HG03097 (cell line): ENCODE measurements around the gene KNSTRN.

Source experiments
- ATAC-seq: cut with Tn5 transposase; IDR thresholded peaks from one replicate; pipeline ENCODE4 v1.9.1; 2021; ENCODE audit not compliant: unreplicated experiment, low FRiP score

The KNSTRN gene

GRCh38 chr15:40392986-40393948, 10.7 kb downstream of the KNSTRN start:
- no peak for ATAC-seq

- no peak for ATAC-seq
These were observed 15.3 kb downstream of the KNSTRN start for GRCh38 chr15:40397688-40398412.

- peak; percentile 62 for ATAC-seq
These were observed 15.9 kb downstream of the KNSTRN start for GRCh38 chr15:40398413-40398873.

- no peak for ATAC-seq
These were observed 16.8 kb downstream of the KNSTRN start for GRCh38 chr15:40399370-40399769.

GRCh38 chr15:40405501-40406381, 23.2 kb downstream of the KNSTRN start, which contains the start of gene IVD:
IVD (plus strand) TSS chr15:40405795; CDS start chr15:40405828, 33 bp downstream.
- peak; percentile 84 for ATAC-seq

GRCh38 chr15:40407330-40407990, 24.9 kb downstream of the KNSTRN start:
- ATAC-seq: no peak

GRCh38 chr15:40409366-40409765, 26.8 kb downstream of the KNSTRN start:
- ATAC-seq: no peak

- ATAC-seq: no peak
These were observed 28.0 kb downstream of the KNSTRN start for GRCh38 chr15:40410476-40410875.

- ATAC-seq: no peak
These were observed 29.7 kb downstream of the KNSTRN start for GRCh38 chr15:40412095-40412759.

- no peak for ATAC-seq
These were observed 30.5 kb downstream of the KNSTRN start for GRCh38 chr15:40413036-40413435.

GRCh38 chr15:40414816-40415215, 32.3 kb downstream of the KNSTRN start:
- no peak for ATAC-seq

GRCh38 chr15:40415226-40415625, 32.7 kb downstream of the KNSTRN start:
- ATAC-seq: no peak

- ATAC-seq: no peak
These were observed 33.5 kb downstream of the KNSTRN start for GRCh38 chr15:40416056-40416455.

- ATAC-seq: no peak
These were observed 35.6 kb downstream of the KNSTRN start for GRCh38 chr15:40418126-40418525.

- no peak for ATAC-seq
These were observed 37.7 kb downstream of the KNSTRN start for GRCh38 chr15:40420071-40420713.

- ATAC-seq: no peak
These were observed 38.3 kb downstream of the KNSTRN start for GRCh38 chr15:40420793-40421192.

- no peak for ATAC-seq
These were observed 39.0 kb downstream of the KNSTRN start for GRCh38 chr15:40421246-40422157.
